ENCODE measurements around the gene SEL1L3.

The SEL1L3 gene

GRCh38 chr4:25792200-25792791 is 70.5 kb downstream of the SEL1L3 start:
- H3K4me3 ChIP-seq (ENCODE audit: control insufficient read depth, low read depth, low read length) = no peak overlapping the region
- peak; percentile 32 for TF ChIP-seq CTCF (IDR thresholded peaks at IDR 0.05; ENCODE audit: control insufficient read depth, insufficient read depth, low read depth, low read length, missing control alignments)
- no peak for DNase-seq (ENCODE audit: low read depth)

GRCh38 chr4:25790024-25790423 is 72.8 kb downstream of the SEL1L3 start:
- no peak for TF ChIP-seq CTCF (IDR thresholded peaks at IDR 0.05; ENCODE audit: control insufficient read depth, insufficient read depth, low read depth, low read length, missing control alignments)
- no peak for DNase-seq (ENCODE audit: low read depth)

DNA sequence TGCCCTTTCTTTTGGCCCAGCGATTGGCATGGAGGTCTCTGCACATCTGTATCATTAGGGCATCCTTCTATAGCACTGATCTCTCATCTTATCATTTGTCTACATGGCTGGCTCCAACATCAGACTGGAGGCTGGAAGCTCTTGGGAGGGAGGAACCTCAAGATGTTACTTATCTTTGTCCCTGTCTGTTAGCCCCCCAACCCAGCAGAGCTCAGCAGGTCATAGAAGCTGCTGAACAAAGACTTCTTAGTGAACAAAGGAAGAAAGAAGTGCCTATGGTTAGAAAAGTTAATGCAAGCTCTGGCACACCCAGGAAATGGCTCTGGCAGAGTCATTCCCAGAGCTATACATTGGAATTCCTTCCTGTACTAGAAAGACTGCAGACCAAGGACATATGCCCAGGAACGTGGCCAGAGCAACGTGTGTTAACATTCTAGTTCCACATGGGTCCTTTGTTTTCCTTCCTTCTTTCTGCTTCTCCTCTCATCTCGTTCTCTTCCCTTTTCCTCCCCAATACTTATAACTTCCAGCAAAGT is 74.0 kb downstream of the SEL1L3 start:
- TF ChIP-seq CTCF (IDR thresholded peaks at IDR 0.05; ENCODE audit: control insufficient read depth, insufficient read depth, low read depth, low read length, missing control alignments) = no peak
- no peak for DNase-seq (ENCODE audit: low read depth)
- H3K4me3 ChIP-seq (ENCODE audit: control insufficient read depth, low read depth, low read length) = no peak overlapping the region

More at GRCh38 chr4:25790024-25790423, 72.8 kb downstream of the SEL1L3 start:
- H3K4me3 ChIP-seq (ENCODE audit: control insufficient read depth, low read depth, low read length) = no peak overlapping the region

DNA sequence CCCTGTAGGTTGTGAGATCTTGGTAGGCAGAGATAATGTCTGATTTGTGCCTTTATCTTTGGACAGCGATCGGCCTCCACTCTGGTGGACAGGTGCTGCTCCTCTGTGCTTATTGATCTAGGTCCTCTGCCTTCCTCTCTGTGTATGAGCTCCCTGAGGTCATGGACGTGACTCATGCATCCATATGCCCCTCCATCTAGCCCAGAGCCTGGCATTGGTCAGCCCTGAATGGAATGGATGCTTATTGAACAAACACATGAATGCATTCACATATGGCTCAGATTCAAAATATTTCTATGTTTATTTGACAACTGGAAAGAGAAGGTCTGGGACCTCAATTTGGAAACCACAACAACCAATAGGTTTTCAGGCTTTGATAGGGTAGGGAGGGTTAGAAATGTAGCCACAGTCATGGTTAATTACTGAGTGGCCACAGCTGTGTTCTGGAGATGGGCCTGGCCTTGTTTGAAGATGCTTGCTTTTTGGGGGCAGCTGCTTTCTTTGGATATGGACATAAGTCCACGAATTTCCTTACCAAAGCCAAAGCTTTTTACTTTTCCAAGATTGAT is 76.2 kb downstream of the SEL1L3 start:
- no peak for DNase-seq (ENCODE audit: low read depth)
- no peak for TF ChIP-seq CTCF (IDR thresholded peaks at IDR 0.05; ENCODE audit: control insufficient read depth, insufficient read depth, low read depth, low read length, missing control alignments)
- H3K4me3 ChIP-seq (ENCODE audit: control insufficient read depth, low read depth, low read length) = no peak overlapping the region

DNA sequence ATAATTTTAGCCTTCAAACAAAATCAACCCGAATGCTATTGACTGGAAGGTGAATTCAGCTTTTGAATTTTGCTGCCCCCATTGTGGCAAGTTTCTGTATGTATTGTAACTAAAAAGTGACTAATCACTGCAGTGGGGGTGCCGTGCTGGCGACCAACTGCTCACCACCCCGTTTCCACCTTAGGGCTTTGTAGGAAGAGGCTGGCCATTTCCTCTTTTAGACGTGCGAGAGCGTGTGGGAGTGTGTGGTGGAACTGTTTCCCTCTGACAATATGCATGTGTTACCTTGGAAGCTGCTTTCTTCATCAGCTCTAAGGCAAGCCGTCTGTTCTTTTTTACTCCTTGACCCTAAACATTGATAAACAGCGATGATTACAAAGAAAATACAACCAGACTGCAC is 78.8 kb downstream of the SEL1L3 start:
- H3K4me3 ChIP-seq (ENCODE audit: control insufficient read depth, low read depth, low read length) = no peak overlapping the region
- no peak for DNase-seq (ENCODE audit: low read depth)
- no peak for TF ChIP-seq CTCF (IDR thresholded peaks at IDR 0.05; ENCODE audit: control insufficient read depth, insufficient read depth, low read depth, low read length, missing control alignments)

GRCh38 chr4:25783126-25783525 is 79.7 kb downstream of the SEL1L3 start:
- no peak for TF ChIP-seq CTCF (IDR thresholded peaks at IDR 0.05; ENCODE audit: control insufficient read depth, insufficient read depth, low read depth, low read length, missing control alignments)
- DNase-seq (ENCODE audit: low read depth) = no peak
- no peak overlapping the region for H3K4me3 ChIP-seq (ENCODE audit: control insufficient read depth, low read depth, low read length)
